Activated T-cell treated with anti-CD3 and anti-CD28 coated beads for 48 hours (primary cell): ENCODE measurements around the gene VPS54.
"Not testable (repeated sequence)": the region's sequence is repeated elsewhere in the genome, so short reads cannot be mapped to it uniquely, and the experiment has no call there.

Experiments used
- DNase-seq: peaks from one replicate; pipeline ENCODE4 v3.0.0-alpha.2; 2020; ENCODE audit warnings: low read depth

Gene VPS54

GRCh38 chr2:63994329-63995070 is 24.7 kb downstream of the VPS54 start:
- DNase-seq = not testable (repeated sequence)

- DNase-seq = no peak
Measured at GRCh38 chr2:63993871-63994270, 25.4 kb downstream of the VPS54 start.

- DNase-seq = not testable (repeated sequence)
Measured at GRCh38 chr2:63993130-63993584, 26.1 kb downstream of the VPS54 start.

- no peak for DNase-seq
Measured at GRCh38 chr2:63992061-63992685, 27.1 kb downstream of the VPS54 start.

GRCh38 chr2:63991173-63991999 is 27.8 kb downstream of the VPS54 start:
- not testable (repeated sequence) for DNase-seq

GRCh38 chr2:63990072-63990471 is 29.2 kb downstream of the VPS54 start:
- no peak for DNase-seq

- not testable (repeated sequence) for DNase-seq
Measured at GRCh38 chr2:63988842-63989436, 30.3 kb downstream of the VPS54 start.

GRCh38 chr2:63984606-63985359 is 34.4 kb downstream of the VPS54 start:
- DNase-seq = no peak

GRCh38 chr2:63983986-63984605 is 35.1 kb downstream of the VPS54 start:
- no peak for DNase-seq

GRCh38 chr2:63982335-63982734 is 36.9 kb downstream of the VPS54 start:
- DNase-seq = no peak

- DNase-seq = no peak
Measured at GRCh38 chr2:63981702-63982103, 37.5 kb downstream of the VPS54 start.

- DNase-seq = no peak
Measured at GRCh38 chr2:63980794-63981193, 38.4 kb downstream of the VPS54 start.

- DNase-seq = peak; percentile 15
Measured at GRCh38 chr2:63977904-63978303, 41.3 kb downstream of the VPS54 start.

GRCh38 chr2:63976125-63976510 is 43.1 kb downstream of the VPS54 start:
- DNase-seq = no peak

- DNase-seq = no peak
Measured at GRCh38 chr2:63975437-63976124, 43.6 kb downstream of the VPS54 start.

GRCh38 chr2:63975036-63975435 is 44.2 kb downstream of the VPS54 start:
- not testable (repeated sequence) for DNase-seq

- no peak for DNase-seq
Measured at GRCh38 chr2:63962186-63962585, 57.0 kb downstream of the VPS54 start.

GRCh38 chr2:63950414-63950813 is 68.8 kb downstream of the VPS54 start:
- no peak for DNase-seq

- DNase-seq = no peak
Measured at GRCh38 chr2:63942788-63943187, 76.4 kb downstream of the VPS54 start.

GRCh38 chr2:63932104-63932503 is 87.1 kb downstream of the VPS54 start:
- DNase-seq = not testable (repeated sequence)
